ENCODE results near the gene CYP4F3.

Gene CYP4F3

GRCh38 chr19:15651791-15652190, 11.1 kb downstream of the CYP4F3 start:
- H3K4me1 ChIP-seq (ENCODE audit: insufficient read depth, low read length, severe bottlenecking), result no peaks in the 10 kb centered on the region
- no peak overlapping the region for H3K4me3 ChIP-seq (ENCODE audit: low read depth, low read length, poor library complexity, severe bottlenecking)
- H3F3A ChIP-seq (ENCODE audit: insufficient read depth, low read length), result no peaks in the 10 kb centered on the region
- no peaks in the 10 kb centered on the region for H3K9me2 ChIP-seq (ENCODE audit: low read depth, low read length)
- no peak overlapping the region for H2AFZ ChIP-seq (ENCODE audit: low read length)
- H3K27me3 ChIP-seq (ENCODE audit: insufficient read depth, low read length), result no peaks in the 10 kb centered on the region
- H3K79me2 ChIP-seq (ENCODE audit: insufficient read depth, low read length), result no peaks in the 10 kb centered on the region
- H3K27ac ChIP-seq (ENCODE audit: low read depth, low read length, poor library complexity, severe bottlenecking), result no peak overlapping the region
- TF ChIP-seq CTCF (IDR thresholded peaks at IDR 0.05; ENCODE audit: low read length) (no peak), EZH2 (IDR thresholded peaks at IDR 0.05; ENCODE audit: borderline replicate concordance, low read length) (no peak)
- no peak overlapping the region for H3K9ac ChIP-seq (ENCODE audit: low read length)
- no peaks in the 10 kb centered on the region for H3K9me3 ChIP-seq (ENCODE audit: low read length)
- no peaks in the 10 kb centered on the region for H3K36me3 ChIP-seq (ENCODE audit: insufficient read depth, low read length)
- H4K20me1 ChIP-seq (ENCODE audit: insufficient read depth, low read length), result no peaks in the 10 kb centered on the region
- H3K4me2 ChIP-seq (ENCODE audit: low read length), result no peak overlapping the region

GRCh38 chr19:15652559-15653278, 12.0 kb downstream of the CYP4F3 start:
- no peak overlapping the region for H3K4me3 ChIP-seq (ENCODE audit: low read depth, low read length, poor library complexity, severe bottlenecking)
- H3F3A ChIP-seq (ENCODE audit: insufficient read depth, low read length), result no peaks in the 10 kb centered on the region
- no peak for TF ChIP-seq CTCF (IDR thresholded peaks at IDR 0.05; ENCODE audit: low read length)
- no peak for TF ChIP-seq EZH2 (IDR thresholded peaks at IDR 0.05; ENCODE audit: borderline replicate concordance, low read length)
- no peaks in the 10 kb centered on the region for H3K79me2 ChIP-seq (ENCODE audit: insufficient read depth, low read length)
- no peaks in the 10 kb centered on the region for H3K9me2 ChIP-seq (ENCODE audit: low read depth, low read length)
- no peaks in the 10 kb centered on the region for H3K4me1 ChIP-seq (ENCODE audit: insufficient read depth, low read length, severe bottlenecking)
- H3K4me2 ChIP-seq (ENCODE audit: low read length), result no peak overlapping the region
- no peak overlapping the region for H3K9ac ChIP-seq (ENCODE audit: low read length)
- no peaks in the 10 kb centered on the region for H3K9me3 ChIP-seq (ENCODE audit: low read length)
- no peaks in the 10 kb centered on the region for H3K36me3 ChIP-seq (ENCODE audit: insufficient read depth, low read length)
- H4K20me1 ChIP-seq (ENCODE audit: insufficient read depth, low read length), result no peaks in the 10 kb centered on the region
- no peak overlapping the region for H2AFZ ChIP-seq (ENCODE audit: low read length)
- no peak overlapping the region for H3K27ac ChIP-seq (ENCODE audit: low read depth, low read length, poor library complexity, severe bottlenecking)
- H3K27me3 ChIP-seq (ENCODE audit: insufficient read depth, low read length), result no peaks in the 10 kb centered on the region

- no peak overlapping the region for H3K9ac ChIP-seq (ENCODE audit: low read length)
- no peaks in the 10 kb centered on the region for H3F3A ChIP-seq (ENCODE audit: insufficient read depth, low read length)
- H3K4me2 ChIP-seq (ENCODE audit: low read length), result no peak overlapping the region
- H2AFZ ChIP-seq (ENCODE audit: low read length), result no peak overlapping the region
- no peak overlapping the region for H3K27ac ChIP-seq (ENCODE audit: low read depth, low read length, poor library complexity, severe bottlenecking)
- H4K20me1 ChIP-seq (ENCODE audit: insufficient read depth, low read length), result no peaks in the 10 kb centered on the region
- H3K36me3 ChIP-seq (ENCODE audit: insufficient read depth, low read length), result no peaks in the 10 kb centered on the region
- H3K27me3 ChIP-seq (ENCODE audit: insufficient read depth, low read length), result no peaks in the 10 kb centered on the region
- no peak for TF ChIP-seq EZH2 (IDR thresholded peaks at IDR 0.05; ENCODE audit: borderline replicate concordance, low read length)
- TF ChIP-seq CTCF (IDR thresholded peaks at IDR 0.05; ENCODE audit: low read length), result no peak
- no peaks in the 10 kb centered on the region for H3K9me2 ChIP-seq (ENCODE audit: low read depth, low read length)
- no peaks in the 10 kb centered on the region for H3K4me1 ChIP-seq (ENCODE audit: insufficient read depth, low read length, severe bottlenecking)
- H3K4me3 ChIP-seq (ENCODE audit: low read depth, low read length, poor library complexity, severe bottlenecking), result no peak overlapping the region
- H3K9me3 ChIP-seq (ENCODE audit: low read length), result no peaks in the 10 kb centered on the region
- H3K79me2 ChIP-seq (ENCODE audit: insufficient read depth, low read length), result no peaks in the 10 kb centered on the region
Measured at GRCh38 chr19:15656467-15656866, 15.8 kb downstream of the CYP4F3 start.
